H1 (cell line): ENCODE measurements around the gene NET1. TPM values are rescaled to one million over a fixed set of nuclear protein-coding genes. Genes with fewer than 3 reads are reported as not detected.

ENCODE experiments used
- EZH2 ChIP-seq: fragments of 200-600 bp; sonication (generic); IDR thresholded peaks from 2 replicates; pipeline ENCODE4 v1.7.1; 2012; ENCODE audit warnings: low read depth, mild to moderate bottlenecking, moderate library complexity, low read length, inconsistent platforms; ENCODE audit not compliant: severe bottlenecking
- POU5F1 ChIP-seq: IDR thresholded peaks from 2 replicates; pipeline ENCODE4 v1.6.1; 2011; ENCODE audit warnings: low read depth, mild to moderate bottlenecking, low read length, moderate library complexity
- TBP ChIP-seq: IDR thresholded peaks from 2 replicates; pipeline ENCODE4 v1.6.1; 2011; ENCODE audit warnings: low read depth, low read length, improper control_type of control experiment
- polyA plus RNA-seq, 7 experiments: library from polyadenylated mRNA; depleted of rRNA in 3 of 7; stranded (reverse) in 5 of 7; unstranded in 2 of 7; fragments of >200 nt in 5 of 7; fragments of 200-250 nt in 2 of 7; gene quantifications; 1 replicate in 5 of 7; 2 replicates in 1 of 7; 4 replicates in 1 of 7; pipeline versions ENCODE4 v1.2.1 to v1.2.3, GENCODE V29; 2011 to 2013; ENCODE audit warnings: missing spikeins in 2 of 7, mixed read lengths in 2 of 7
- total RNA-seq: library from RNA; stranded (reverse); fragmentation: NEBNext Ultra II Directional; extraction: Animal tissue kit (Norgen Biotek cat#: 25700); gene quantifications from 2 replicates; pipeline ENCODE4 v1.2.1, GENCODE V29; 2021

NET1 gene
- total and polyA plus RNA-seq, 2 of the 8 experiments (the other 6 are each of a cell fraction or from before 2014, with no cell fraction given) = 21.5 to 117 TPM

DNA sequence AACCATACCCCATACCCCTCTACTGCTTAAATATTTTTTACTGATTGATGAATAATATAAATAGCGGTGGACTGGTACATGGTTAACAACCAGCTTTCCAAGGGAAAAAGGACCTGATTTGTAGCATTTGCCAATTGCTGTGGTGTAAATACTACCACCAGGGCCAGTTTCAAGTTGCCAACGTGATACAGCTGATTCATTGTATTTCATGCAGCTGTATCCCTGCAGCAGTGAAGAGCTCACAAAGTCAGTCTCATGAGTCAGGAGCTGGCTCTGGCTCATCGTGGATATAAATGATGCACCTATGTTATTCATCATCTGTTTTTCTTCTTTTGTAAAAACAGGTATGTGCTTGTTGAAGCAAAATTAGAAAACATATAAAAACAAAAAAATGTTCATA is 71.8 kb downstream of the NET1 start (continued):
- no peak for TF ChIP-seq POU5F1
- no peak for TF ChIP-seq TBP
- no peak for TF ChIP-seq EZH2
